HG03439 (cell line): Measurements from ENCODE around the gene BSG.
"Not testable (repeated sequence)": the region's sequence is repeated elsewhere in the genome, so short reads cannot be mapped to it uniquely, and the experiment has no call there.

ENCODE experiments used
- ATAC-seq: cut with Tn5 transposase; IDR thresholded peaks from one replicate; pipeline ENCODE4 v1.9.1; 2021; ENCODE audit warnings: mild to moderate bottlenecking, moderate library complexity; ENCODE audit not compliant: unreplicated experiment

The BSG gene

DNA sequence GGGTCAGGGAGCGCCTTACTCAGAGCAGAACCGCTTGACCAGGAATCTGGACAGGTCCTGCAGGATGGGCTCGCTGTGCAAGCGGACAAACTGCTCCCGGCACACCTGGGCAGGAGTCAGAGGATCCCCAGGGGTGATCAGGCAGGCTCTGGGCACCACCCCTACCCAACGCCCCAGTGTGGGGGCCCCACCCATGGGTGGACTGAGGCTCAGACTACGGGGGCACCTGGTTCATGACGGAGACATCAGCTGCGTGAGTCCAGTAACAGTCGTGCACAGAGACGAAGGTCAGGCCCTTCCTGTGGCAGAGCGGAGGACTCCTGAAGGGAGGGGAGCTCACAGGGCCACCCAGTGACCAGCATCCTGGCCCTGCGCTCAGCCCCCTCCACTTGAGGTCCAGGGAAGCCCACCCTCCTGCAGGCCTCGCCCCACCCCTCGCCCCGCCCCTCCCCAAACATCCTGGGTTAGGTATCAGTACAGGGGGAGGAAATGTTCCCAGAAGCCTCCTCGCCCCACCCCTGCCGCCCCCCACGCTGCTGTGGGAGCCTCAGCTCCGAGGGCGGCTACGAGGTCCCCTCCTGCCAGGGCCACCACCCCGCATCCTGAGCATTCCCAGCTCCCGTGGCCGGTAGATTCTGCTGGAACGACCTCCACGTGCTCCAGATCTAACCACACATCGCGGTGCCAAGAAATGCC lies 45.3 kb downstream of the BSG start:
- ATAC-seq, result no peak

DNA sequence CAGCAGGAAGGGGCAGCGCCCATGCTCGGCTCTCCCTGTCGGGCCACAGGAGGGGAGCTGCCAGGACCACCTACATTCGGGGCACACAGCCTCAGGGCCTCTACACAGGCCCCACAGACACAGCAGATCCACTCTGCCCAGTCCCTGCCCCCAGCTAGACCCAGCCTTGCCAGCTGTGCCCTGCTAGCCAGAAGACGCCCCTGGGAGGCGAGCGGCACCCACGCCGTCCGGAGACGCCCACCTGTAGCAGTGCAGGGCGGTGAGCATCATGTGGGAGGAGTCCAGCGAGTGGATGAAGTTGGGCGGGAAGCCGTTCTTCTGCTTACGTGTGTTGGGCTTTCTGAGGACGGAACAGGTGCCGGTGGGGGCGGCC lies 45.8 kb downstream of the BSG start:
- no peak for ATAC-seq

DNA sequence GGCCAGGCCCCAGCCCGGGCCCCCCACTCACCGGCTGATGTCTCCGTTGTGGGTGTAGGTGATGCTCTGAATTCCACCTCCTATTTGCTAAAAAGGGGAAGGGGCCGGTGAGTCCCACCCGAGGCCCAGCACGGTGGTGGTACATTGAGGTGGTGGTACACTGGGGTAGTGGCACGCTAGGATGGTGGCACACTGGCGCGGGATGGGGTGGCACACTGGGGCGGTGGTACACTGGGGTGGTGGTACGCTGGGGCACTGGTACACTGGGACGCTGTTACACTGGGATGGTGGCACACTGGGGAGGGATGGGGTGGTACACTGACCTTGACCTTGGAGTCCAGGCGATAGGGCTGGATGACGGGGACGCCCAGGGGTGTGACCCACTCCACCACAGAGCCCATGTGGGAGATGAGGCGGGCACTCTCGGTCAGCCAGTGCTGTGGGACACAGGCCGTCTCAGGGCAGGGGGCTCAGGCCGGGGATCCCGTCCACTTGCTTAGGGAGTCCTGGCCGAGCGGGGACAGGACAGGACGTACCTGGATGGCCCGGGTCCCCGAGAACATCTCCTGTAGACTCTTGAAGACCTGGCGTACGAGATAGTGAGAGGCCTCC lies 46.4 kb downstream of the BSG start:
- no peak for ATAC-seq

DNA sequence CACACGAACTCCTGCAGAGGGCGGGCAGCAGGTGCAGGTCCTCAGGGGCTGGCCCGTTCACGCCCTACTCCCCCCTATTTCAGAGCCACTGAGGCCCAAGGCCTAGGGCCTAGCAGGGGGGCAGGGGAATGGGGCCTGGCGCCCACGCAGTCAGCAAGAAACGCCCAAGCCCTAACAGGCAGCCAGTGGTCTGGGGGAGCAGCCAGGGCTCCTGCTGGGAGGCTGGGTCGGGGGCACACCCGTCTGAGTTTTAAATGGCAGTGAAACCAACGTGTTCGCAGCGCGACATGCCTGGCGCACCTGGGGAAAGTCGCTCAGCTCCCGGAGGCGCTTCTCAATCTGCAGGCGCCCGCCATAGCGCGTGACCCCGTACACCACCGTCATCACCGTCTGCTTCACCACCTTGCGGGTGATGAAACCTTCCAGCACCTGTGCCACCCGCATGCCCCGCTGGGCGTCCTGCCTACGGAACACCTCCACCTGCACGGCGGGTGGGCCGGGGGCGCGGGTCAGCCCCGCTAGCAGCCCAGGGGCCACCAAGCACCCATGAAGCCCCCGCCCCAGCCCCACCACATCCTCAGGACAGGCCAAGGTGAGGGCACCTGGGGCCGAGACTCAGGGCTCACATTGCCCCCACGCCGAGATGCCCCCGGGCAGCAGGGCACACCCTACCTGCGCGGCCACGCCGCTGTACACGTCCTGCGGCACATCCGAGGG lies 47.0 kb downstream of the BSG start:
- no peak for ATAC-seq

DNA sequence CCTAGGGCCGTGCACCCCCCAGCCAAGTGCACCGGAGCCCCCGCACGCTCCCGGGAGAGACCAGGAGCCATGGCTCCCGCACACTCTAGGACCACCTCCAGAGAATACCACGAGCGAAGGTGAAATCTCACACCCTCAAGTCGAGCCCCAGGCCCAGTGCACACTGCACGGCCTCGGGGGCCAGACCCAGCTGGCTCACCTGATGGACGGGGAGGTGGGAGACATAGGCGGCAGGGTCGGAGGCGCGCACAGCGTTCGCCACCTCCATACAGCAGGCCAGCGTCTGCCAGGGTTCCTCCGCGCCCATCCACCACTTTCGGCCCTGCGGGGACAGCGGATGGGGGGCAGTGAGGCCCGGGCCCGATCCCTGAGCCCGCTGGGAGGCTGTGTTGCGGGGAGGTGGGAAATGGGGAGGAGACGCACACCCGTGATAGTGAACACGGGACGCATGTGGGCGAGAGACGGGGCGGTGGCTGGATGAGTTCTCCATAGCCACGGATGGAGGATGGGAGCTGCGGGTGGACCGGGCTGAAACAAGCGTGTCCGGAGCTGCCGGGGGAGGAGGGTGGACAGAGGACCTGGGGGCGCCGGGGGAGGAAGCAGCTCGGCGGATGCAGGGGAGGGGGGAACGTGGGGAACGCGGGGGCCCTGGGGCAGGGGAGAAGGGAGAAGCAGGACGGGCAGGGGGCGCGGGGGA lies 47.9 kb downstream of the BSG start:
- ATAC-seq, result no peak

DNA sequence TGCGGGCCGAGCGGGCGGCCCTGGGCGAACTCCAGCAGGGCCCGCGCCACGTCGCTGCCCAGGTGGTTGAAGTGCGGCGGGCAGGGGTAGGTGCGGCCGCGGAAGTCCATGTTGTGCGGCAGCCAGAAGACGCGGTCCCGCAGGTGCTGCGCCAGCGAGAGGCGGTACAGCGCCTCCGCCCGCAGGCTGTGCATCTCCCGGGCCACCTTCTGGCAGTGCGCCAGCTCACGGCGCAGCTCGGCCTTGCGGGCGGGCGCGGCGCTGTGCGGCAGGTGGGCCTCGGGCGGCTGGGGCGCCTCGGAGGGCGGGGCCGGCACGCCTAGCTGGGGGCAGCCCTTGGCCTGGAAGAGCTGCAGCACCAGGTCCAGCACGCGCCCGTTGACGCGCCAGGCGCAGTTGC lies 48.8 kb downstream of the BSG start:
- not testable (repeated sequence) for ATAC-seq

DNA sequence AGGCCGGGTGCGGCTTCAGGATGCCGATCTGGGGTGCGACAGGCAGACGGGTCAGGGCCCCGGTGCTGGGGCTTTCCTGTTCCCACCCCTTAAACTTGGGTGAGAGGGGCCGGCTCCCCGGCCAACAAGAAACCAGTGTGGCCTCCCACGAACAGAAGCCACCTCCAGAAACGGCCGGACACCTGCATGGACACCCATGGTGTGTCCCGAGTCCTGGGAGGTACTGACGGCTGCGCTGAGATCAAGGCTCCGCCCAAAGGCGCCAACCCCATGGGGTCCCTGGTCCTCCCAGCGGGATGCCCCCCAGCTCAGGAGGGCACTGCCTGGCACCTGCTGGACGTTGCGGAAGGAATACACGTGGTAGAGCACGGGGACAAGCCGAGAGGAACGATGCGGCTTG lies 49.4 kb downstream of the BSG start:
- ATAC-seq, result no peak

DNA sequence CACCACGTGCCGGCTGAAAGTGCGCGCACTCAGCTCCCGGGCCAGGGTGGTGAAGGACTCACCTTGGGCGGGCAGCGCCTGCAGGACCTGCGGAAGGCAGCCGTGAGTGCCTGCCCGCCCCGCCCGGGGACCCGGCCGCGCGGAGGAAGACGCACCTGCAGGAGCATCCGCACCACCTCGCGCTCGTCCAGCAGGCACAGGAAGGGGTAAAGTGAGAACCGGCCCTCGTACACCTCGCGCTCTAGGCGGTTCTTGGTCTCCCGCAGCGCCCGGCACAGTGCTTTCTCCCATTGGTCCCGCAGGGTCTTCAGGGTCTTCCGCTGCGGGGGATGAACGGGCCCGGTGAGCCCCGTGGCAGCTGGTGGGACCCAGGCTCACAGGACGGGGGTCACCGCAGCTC lies 50.3 kb downstream of the BSG start:
- no peak for ATAC-seq

DNA sequence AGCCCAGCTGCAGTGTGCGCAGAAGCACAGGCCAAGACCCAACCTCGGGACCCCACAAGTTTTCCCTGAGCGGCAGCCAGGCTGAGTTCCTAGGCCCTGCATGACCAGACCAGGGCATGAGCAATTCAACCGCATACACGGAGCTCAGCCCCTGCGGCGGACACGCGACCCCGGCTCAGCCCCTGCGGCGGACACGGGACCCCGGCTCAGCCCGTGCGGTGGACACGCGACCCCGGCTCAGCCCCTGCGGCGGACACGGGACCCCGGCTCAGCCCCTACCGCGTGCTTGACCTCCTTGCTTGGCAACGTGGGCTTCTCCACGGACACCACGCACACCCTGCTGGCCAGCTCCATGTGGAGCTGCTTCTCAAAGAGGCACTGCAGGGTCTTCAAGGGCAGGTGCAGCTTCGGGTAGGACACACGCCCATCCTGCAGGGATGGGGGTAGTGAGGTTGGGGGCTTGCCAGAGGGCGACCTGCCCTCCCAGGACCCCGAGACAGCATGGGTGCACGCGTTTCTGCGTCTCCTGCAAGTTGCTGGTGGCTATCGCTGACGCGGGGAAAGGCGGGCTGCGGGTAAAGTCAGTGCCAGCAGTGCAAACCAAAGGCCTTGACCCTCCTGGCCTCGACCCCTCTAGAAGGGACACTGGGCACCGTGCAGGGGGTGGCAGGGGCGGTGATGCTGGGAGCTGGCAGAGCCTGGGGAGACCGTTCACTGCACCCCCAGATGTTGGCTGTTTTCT lies 51.0 kb downstream of the BSG start:
- ATAC-seq, result no peak

DNA sequence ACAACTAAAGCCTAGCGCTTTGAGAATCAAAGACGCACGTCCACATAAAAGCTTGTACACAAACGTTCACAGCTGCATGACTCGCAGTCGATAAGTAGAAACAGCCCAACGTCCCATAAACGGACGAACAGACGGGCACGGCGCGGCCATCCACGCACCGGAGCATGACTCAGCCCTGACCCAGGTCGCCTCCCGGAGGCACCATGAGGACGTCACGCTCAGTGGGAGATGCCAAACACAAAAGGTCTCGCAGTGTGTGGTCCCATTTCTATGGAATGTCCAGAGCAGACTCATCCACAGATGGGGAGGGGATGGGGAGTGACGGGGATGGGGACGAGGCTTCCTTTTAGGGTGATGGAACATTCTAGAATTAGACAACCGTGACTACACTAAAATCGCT lies 51.6 kb downstream of the BSG start:
- no peak for ATAC-seq

DNA sequence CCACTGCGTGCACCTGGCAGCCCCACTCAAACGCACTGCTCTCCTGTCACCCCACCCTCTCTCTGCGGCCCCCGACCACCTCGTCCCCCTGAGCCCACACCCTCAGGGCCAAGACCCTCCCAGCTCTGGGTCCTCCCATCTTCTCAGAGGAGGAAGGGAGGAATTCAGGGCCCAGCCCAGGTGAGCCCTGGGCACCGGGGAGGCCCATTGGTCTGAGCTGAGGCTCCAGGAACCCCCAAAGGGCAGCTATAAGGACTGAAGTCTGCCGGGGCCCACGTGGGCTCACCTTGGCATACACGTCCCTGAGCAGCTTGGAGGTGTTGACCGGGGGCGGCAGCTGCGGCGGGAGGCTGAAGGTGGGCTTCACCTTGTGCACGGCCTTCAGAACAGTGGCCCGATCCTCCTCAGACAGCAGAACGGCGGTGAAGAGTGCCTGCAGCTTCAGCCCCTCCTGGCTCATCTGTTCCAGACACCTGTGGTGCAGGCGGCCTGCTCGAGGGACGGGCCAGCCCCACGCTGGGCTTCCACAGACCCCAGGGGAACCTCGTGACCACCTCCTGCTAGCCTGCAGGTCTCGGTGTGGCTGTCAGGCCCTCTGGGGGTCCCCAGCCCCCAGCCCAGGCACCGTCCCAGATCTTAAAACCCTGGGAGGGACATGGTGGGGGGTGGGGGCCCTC lies 52.2 kb downstream of the BSG start:
- ATAC-seq, result no peak

DNA sequence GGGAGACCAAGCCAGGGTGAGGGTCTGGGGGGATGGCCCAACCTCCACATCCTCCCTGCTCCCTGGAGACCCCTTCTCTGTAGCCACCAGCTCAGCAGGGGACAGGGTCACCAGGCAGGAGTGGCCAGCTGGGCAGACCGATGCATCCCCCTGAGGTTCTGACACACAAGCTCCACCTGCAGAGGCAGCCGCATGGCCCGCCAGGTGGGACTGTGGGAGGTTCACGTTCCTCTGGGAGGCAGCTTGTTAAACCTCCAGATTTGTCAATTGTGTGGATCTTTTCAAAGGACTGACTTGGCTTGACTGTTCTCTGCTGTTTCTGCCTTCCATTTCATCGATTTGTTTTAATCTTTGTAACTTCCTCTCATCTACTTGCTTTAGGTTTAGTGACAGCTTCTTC lies 52.9 kb downstream of the BSG start:
- ATAC-seq, result no peak

DNA sequence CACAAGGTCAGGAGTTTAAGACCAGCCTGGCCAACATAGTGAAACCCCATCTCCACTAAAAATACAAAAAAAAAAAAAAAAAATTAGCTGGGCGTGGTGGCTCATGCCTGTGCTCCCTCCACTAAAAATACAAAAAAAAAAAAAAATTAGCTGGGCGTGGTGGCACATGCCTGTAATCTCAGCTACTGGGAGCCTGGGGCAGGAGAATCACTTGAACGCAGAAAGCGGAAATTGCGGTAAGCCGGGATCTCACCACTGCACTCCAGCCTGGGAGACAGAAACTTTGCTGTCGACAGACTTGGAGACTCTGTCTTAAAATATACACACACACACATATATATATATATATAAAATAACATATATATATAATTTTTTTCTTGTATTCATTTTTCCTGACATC lies 54.2 kb downstream of the BSG start:
- ATAC-seq, result not testable (repeated sequence)

DNA sequence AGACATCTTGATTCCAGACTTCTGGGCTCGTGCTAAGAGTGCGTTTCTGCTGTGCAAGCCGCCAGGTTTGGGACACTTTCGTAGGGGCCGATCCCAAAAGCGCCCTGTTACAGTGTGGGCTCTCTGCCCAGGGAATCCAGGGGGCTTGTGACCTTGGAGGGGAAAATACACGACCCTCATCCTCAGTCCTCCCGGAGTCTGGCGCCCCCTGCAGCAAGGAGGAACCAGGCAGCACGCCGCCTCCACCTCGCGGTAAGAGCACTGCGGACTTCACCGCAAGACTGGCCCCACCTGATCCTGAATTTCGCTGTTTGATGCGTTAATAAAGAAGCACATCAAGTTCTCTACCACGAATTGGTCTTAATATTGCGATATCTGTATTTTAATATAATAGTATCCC lies 55.8 kb downstream of the BSG start:
- ATAC-seq, result no peak

DNA sequence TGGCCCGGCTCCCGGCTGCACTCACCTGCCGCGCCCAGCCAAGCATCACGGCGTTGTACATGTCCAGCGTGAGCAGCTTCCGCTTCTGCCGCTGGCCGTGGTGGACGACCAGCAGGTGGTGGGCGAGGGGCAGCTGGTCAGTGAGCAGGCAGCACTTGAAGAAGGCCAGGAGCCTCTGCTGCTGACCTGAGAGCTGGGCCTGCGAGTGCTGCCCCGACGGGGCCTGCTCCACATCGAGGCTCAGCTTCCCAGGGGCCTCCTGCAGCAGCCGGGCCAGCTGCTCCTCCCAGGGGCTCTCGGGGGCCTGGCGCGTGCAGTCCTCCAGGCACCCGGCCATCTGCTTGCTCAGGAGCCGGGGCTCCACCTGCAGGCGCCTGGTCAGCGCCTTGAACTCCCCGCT lies 57.1 kb downstream of the BSG start:
- ATAC-seq, result not testable (repeated sequence)

DNA sequence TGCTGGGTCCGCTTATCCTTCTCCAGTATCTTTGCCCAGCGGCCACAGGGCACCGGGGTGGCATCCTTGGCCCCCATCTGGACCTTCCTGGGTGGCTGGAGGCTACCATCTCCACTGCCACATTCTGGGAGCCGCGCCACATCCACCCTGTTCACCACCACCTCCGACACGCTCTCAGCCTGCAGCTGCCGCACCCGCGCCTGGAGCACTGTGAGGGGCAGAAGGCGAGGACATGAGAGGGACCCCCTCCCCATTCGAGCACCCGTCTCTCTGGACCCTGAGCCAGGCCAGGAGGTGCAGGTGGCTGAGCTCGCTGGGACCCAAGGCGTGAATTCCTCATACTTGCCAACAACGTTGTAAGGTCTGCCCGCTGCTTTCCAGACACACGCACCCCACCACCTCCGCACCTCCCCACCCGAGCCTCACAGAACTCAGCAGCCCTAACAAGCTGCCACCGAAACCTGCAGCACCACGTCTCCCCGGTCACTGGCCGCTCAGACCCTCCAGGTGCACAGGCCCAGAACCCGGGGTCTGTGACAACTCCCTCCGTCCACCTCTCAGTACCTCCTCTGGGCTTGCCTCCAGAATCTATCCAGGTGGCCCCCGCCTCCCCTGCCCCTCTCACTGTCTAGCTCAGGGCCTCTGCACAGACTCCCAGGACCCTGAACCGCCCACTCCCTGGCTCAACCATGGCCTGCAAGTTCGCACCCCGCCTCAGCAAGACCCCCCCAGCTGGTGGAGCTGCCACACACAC lies 57.7 kb downstream of the BSG start:
- no peak for ATAC-seq

DNA sequence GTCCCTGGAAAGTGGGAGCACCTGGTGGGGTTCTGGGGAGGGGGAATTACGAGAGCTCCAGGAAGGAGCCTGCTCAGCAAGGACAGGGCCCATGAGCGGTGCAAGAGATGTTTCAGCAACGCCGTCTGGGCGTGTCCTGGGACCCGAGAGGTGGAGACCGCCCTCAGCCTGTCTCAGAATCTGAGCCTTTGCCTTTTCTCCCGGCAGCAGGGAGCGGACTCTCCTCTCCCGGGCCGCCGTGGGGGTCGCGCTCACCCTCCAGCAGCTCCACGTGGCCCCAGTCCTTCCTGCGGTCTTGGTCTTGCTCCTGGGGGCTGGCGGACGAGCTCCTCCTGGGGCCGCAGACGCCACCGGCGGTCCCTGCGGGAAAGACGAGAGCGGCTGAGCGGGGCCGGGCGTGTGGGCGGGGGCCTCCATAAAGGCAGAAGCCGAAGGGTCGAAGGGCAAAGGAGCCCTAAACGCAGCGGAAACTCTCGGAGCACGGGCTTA lies 60.2 kb downstream of the BSG start:
- ATAC-seq, result peak; percentile 27
